PFSK-1 (cell line): Measurements from ENCODE around the gene CYB561D2.

Source experiments
- FOXP2 ChIP-seq: optimal IDR thresholded peaks from 2 replicates; pipeline ENCODE3; 2011; ENCODE audit warnings: borderline replicate concordance, control low read depth, inconsistent platforms; ENCODE audit not compliant: insufficient read depth; ENCODE audit errors: extremely low read length, extremely low read depth
- POLR2AphosphoS5 ChIP-seq: IDR thresholded peaks from 2 replicates; pipeline ENCODE4 v1.6.1; 2012; ENCODE audit warnings: low read depth, mild to moderate bottlenecking, control low read depth, low read length, moderate library complexity
- REST ChIP-seq, 2 experiments: IDR thresholded peaks; 2 replicates each; pipeline versions ENCODE4 v1.6.1 to v1.8.0; 2011 to 2012; ENCODE audit warnings: low read depth in 2 of 2, low read length in 2 of 2, control low read depth in 1 of 2, inconsistent platforms in 1 of 2, mild to moderate bottlenecking in 1 of 2, moderate library complexity in 1 of 2; ENCODE audit not compliant: insufficient read depth in 1 of 2
- SIN3A ChIP-seq: IDR thresholded peaks from 2 replicates; pipeline ENCODE4 v1.6.1; 2012; ENCODE audit warnings: mild to moderate bottlenecking, low read length, moderate library complexity, borderline replicate concordance; ENCODE audit not compliant: insufficient read depth
- TAF1 ChIP-seq: IDR thresholded peaks from 2 replicates; pipeline ENCODE4 v1.6.1; 2012; ENCODE audit warnings: low read length, control low read depth, borderline replicate concordance; ENCODE audit not compliant: insufficient read depth

Gene CYB561D2

GRCh38 chr3:50352781-50353180 is 2.1 kb downstream of the CYB561D2 start:
- no peak for TF ChIP-seq TAF1
- TF ChIP-seq FOXP2 = no peak
- no peak for TF ChIP-seq SIN3A
- no peak for TF ChIP-seq POLR2AphosphoS5
- TF ChIP-seq REST (IDR thresholded peaks at IDR 0.05; ENCODE audit: insufficient read depth in 1 of 2, low read depth in 2 of 2, low read length in 2 of 2) = no peak

- TF ChIP-seq SIN3A = no peak
- TF ChIP-seq TAF1 = no peak
- no peak for TF ChIP-seq REST (IDR thresholded peaks at IDR 0.05; ENCODE audit: insufficient read depth in 1 of 2, low read depth in 2 of 2, low read length in 2 of 2)
- no peak for TF ChIP-seq POLR2AphosphoS5
- no peak for TF ChIP-seq FOXP2
Measured at GRCh38 chr3:50353245-50354004, 2.8 kb downstream of the CYB561D2 start.

GRCh38 chr3:50354186-50354764 is 3.6 kb downstream of the CYB561D2 start:
- TF ChIP-seq SIN3A (no peak), TAF1 (no peak), POLR2AphosphoS5 (no peak), REST (IDR thresholded peaks at IDR 0.05; ENCODE audit: insufficient read depth in 1 of 2, low read depth in 2 of 2, low read length in 2 of 2) (no peak), FOXP2 (no peak)

GRCh38 chr3:50354850-50355249 is 4.2 kb downstream of the CYB561D2 start:
- TF ChIP-seq SIN3A = no peak
- no peak for TF ChIP-seq POLR2AphosphoS5
- no peak for TF ChIP-seq TAF1
- TF ChIP-seq REST (IDR thresholded peaks at IDR 0.05; ENCODE audit: insufficient read depth in 1 of 2, low read depth in 2 of 2, low read length in 2 of 2) = no peak
- TF ChIP-seq FOXP2 = no peak
